Measurements from ENCODE around the gene ENPP1. TPM values are rescaled to one million over a fixed set of nuclear protein-coding genes. Genes with fewer than 3 reads are reported as not detected.
"Not testable (repeated sequence)": the region's sequence is repeated elsewhere in the genome, so short reads cannot be mapped to it uniquely, and the experiment has no call there.

Gene ENPP1
- total RNA-seq, 3 donors from 2014 or later, result 51.2 to 53.8 (median 51.5) TPM

GRCh38 chr6:131910956-131911355 lies 103.1 kb downstream of the ENPP1 start:
- H3K27ac ChIP-seq, result no peak overlapping the region
- H3K9me3 ChIP-seq, result no peaks in the 10 kb centered on the region
- TF ChIP-seq POLR2AphosphoS5 (IDR thresholded peaks at IDR 0.05) (no peak), POLR2A (IDR thresholded peaks at IDR 0.05) (no peak), CTCF (IDR thresholded peaks at IDR 0.05) (no peak)
- no peak overlapping the region for H3K4me3 ChIP-seq
- DNase-seq (ENCODE audit: low spot score in 2 of 2), result no peak
- intact Hi-C loops (cut with DNase I; ENCODE audit: low total_unique reads), result no loop called here
- H3K36me3 ChIP-seq, result no peaks in the 10 kb centered on the region
- H3K27me3 ChIP-seq, result no peaks in the 10 kb centered on the region
- no peaks in the 10 kb centered on the region for H3K4me1 ChIP-seq

GRCh38 chr6:131911951-131912350 lies 104.1 kb downstream of the ENPP1 start:
- Histone ChIP-seq H3K27ac (no peak overlapping the region), H3K9me3 (no peaks in the 10 kb centered on the region), H3K36me3 (no peaks in the 10 kb centered on the region), H3K4me1 (no peaks in the 10 kb centered on the region), H3K27me3 (no peaks in the 10 kb centered on the region), H3K4me3 (no peak overlapping the region)
- intact Hi-C loops (cut with DNase I; ENCODE audit: low total_unique reads), result loop anchor here (2.0 kb wide), 1 partner anchor 27 kb away; no protein-coding TSS in a partner anchor
- TF ChIP-seq CTCF (IDR thresholded peaks at IDR 0.05) (no peak), POLR2AphosphoS5 (IDR thresholded peaks at IDR 0.05) (no peak), POLR2A (IDR thresholded peaks at IDR 0.05) (no peak)
- no peak for DNase-seq (ENCODE audit: low spot score in 2 of 2)

- Histone ChIP-seq H3K36me3 (no peaks in the 10 kb centered on the region), H3K4me3 (no peak overlapping the region), H3K27ac (no peak overlapping the region), H3K4me1 (no peaks in the 10 kb centered on the region), H3K9me3 (no peaks in the 10 kb centered on the region), H3K27me3 (no peaks in the 10 kb centered on the region)
- no peak for DNase-seq (ENCODE audit: low spot score in 2 of 2)
- intact Hi-C loops (cut with DNase I; ENCODE audit: low total_unique reads), result no loop called here
- no peak for TF ChIP-seq POLR2AphosphoS5 (IDR thresholded peaks at IDR 0.05)
- TF ChIP-seq POLR2A (IDR thresholded peaks at IDR 0.05), result no peak
- no peak for TF ChIP-seq CTCF (IDR thresholded peaks at IDR 0.05)
Measured at GRCh38 chr6:131914234-131914633, 106.4 kb downstream of the ENPP1 start.

GRCh38 chr6:131914967-131915751 lies 107.3 kb downstream of the ENPP1 start:
- TF ChIP-seq POLR2A (IDR thresholded peaks at IDR 0.05), result no peak
- TF ChIP-seq CTCF (IDR thresholded peaks at IDR 0.05), result peak; percentile 50 to 76 (median 68)
- no peak for TF ChIP-seq POLR2AphosphoS5 (IDR thresholded peaks at IDR 0.05)
- DNase-seq (ENCODE audit: low spot score in 2 of 2), result peak in 1 of 2 donors; percentile 51
- Histone ChIP-seq H3K36me3 (no peaks in the 10 kb centered on the region), H3K27me3 (no peaks in the 10 kb centered on the region), H3K27ac (no peak overlapping the region), H3K4me1 (no peaks in the 10 kb centered on the region), H3K4me3 (no peak overlapping the region), H3K9me3 (no peaks in the 10 kb centered on the region)
- intact Hi-C loops (cut with DNase I; ENCODE audit: low total_unique reads), result no loop called here

- H3K4me1 ChIP-seq; H3K9me3 ChIP-seq; H3K27ac ChIP-seq; DNase-seq (ENCODE audit: low spot score in 2 of 2); H3K27me3 ChIP-seq; H3K36me3 ChIP-seq; intact Hi-C loops (cut with DNase I; ENCODE audit: low total_unique reads); H3K4me3 ChIP-seq: not testable (repeated sequence)
Measured at GRCh38 chr6:131916091-131916796, 108.4 kb downstream of the ENPP1 start.
